ENCODE data around the gene RREB1.
A peak's percentile ranks its signal among the peaks of the same experiment; 100 is the strongest.

Gene RREB1

GRCh38 chr6:7180751-7181150 is 73.0 kb downstream of the RREB1 start:
- no peak for DNase-seq (ENCODE audit: low read depth, low spot score)
- no peak overlapping the region for H3K27ac ChIP-seq

GRCh38 chr6:7183707-7184106 is 75.9 kb downstream of the RREB1 start:
- DNase-seq (ENCODE audit: low read depth, low spot score), result no peak
- peak overlapping the region; percentile 41 for H3K27ac ChIP-seq

- H3K27ac ChIP-seq, result peak overlapping the region; percentile 41
- DNase-seq (ENCODE audit: low read depth, low spot score), result peak; percentile 10
Measured at GRCh38 chr6:7184502-7184901, 76.7 kb downstream of the RREB1 start.

- DNase-seq (ENCODE audit: low read depth, low spot score), result no peak
- H3K27ac ChIP-seq, result no peak overlapping the region
Measured at GRCh38 chr6:7185561-7185960, 77.8 kb downstream of the RREB1 start.

GRCh38 chr6:7188492-7188891 is 80.7 kb downstream of the RREB1 start:
- no peak for DNase-seq (ENCODE audit: low read depth, low spot score)
- H3K27ac ChIP-seq, result no peak overlapping the region

GRCh38 chr6:7189101-7189758 is 81.5 kb downstream of the RREB1 start:
- DNase-seq (ENCODE audit: low read depth, low spot score), result no peak
- H3K27ac ChIP-seq, result no peak overlapping the region

GRCh38 chr6:7190791-7191190 is 83.0 kb downstream of the RREB1 start:
- DNase-seq (ENCODE audit: low read depth, low spot score), result no peak
- H3K27ac ChIP-seq, result no peak overlapping the region

GRCh38 chr6:7193122-7193521 is 85.4 kb downstream of the RREB1 start:
- no peak for DNase-seq (ENCODE audit: low read depth, low spot score)
- H3K27ac ChIP-seq, result no peak overlapping the region

- no peak for DNase-seq (ENCODE audit: low read depth, low spot score)
- no peak overlapping the region for H3K27ac ChIP-seq
Measured at GRCh38 chr6:7194657-7195056, 86.9 kb downstream of the RREB1 start.

GRCh38 chr6:7195339-7196018 is 87.7 kb downstream of the RREB1 start:
- H3K27ac ChIP-seq, result peak overlapping the region; percentile 5
- no peak for DNase-seq (ENCODE audit: low read depth, low spot score)

GRCh38 chr6:7196019-7196402 is 88.2 kb downstream of the RREB1 start:
- DNase-seq (ENCODE audit: low read depth, low spot score), result no peak
- H3K27ac ChIP-seq, result peak overlapping the region; percentile 5

GRCh38 chr6:7196685-7197283 is 89.0 kb downstream of the RREB1 start:
- no peak overlapping the region for H3K27ac ChIP-seq
- DNase-seq (ENCODE audit: low read depth, low spot score), result no peak

GRCh38 chr6:7197747-7198146 is 90.0 kb downstream of the RREB1 start:
- DNase-seq (ENCODE audit: low read depth, low spot score), result no peak
- H3K27ac ChIP-seq, result peak overlapping the region; percentile 96

- peak overlapping the region; percentile 96 for H3K27ac ChIP-seq
- DNase-seq (ENCODE audit: low read depth, low spot score), result no peak
Measured at GRCh38 chr6:7198833-7199800, 91.4 kb downstream of the RREB1 start.

- DNase-seq (ENCODE audit: low read depth, low spot score), result peak; percentile 89
- H3K27ac ChIP-seq, result peak overlapping the region; percentile 96
Measured at GRCh38 chr6:7200598-7201443, 93.1 kb downstream of the RREB1 start.

- no peak for DNase-seq (ENCODE audit: low read depth, low spot score)
- H3K27ac ChIP-seq, result peak overlapping the region; percentile 96
Measured at GRCh38 chr6:7201444-7201731, 93.6 kb downstream of the RREB1 start.

GRCh38 chr6:7201732-7202541 is 94.2 kb downstream of the RREB1 start:
- no peak for DNase-seq (ENCODE audit: low read depth, low spot score)
- H3K27ac ChIP-seq, result peak overlapping the region; percentile 96

- no peak for DNase-seq (ENCODE audit: low read depth, low spot score)
- H3K27ac ChIP-seq, result peak overlapping the region; percentile 96
Measured at GRCh38 chr6:7202950-7203349, 95.2 kb downstream of the RREB1 start.

- H3K27ac ChIP-seq, result peak overlapping the region; percentile 96
- DNase-seq (ENCODE audit: low read depth, low spot score), result no peak
Measured at GRCh38 chr6:7203939-7204338, 96.2 kb downstream of the RREB1 start.
